OCI-LY7 (cell line): ENCODE measurements around the gene LCE1B.

Experiments
- EZH2phosphoT487 ChIP-seq: fragments of 200-600 bp; sonication (generic); IDR thresholded peaks from 2 replicates; pipeline ENCODE4 v1.6.1; 2018; ENCODE audit warnings: low read depth, borderline replicate concordance, mild to moderate bottlenecking, mixed run types, antibody characterized with exemption, low read length, moderate library complexity, mixed read lengths
- TF ChIP-seq, protein P1 (sequence below): fragments of 200-600 bp; sonication (generic); conservative IDR thresholded peaks from 2 replicates; pipeline ENCODE4 v1.5.1; 2014; ENCODE audit warnings: mild to moderate bottlenecking, antibody characterized with exemption, low read length, moderate library complexity, mixed read lengths

DNA sequence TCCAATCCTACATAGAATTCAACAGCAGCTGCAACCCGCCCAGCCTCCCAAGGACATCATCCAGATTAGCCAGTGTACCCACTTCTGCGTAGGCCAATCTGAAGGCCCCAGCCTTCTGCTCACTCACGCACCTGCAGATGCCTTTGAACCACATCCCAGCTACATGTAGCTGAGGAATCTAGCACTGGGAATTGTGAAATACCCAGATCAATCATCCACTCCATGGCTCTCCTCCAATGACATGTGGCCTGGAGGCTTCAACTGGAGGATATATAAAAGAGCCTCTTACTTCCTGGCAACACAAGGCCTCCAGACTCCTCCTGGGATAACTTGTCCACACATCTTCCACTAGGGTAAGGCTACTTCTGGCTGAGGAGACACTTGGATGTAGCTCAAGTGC is 30.8 kb downstream of the LCE1B start, which contains the start of gene LCE6A:
- TF ChIP-seq, protein P1, sequence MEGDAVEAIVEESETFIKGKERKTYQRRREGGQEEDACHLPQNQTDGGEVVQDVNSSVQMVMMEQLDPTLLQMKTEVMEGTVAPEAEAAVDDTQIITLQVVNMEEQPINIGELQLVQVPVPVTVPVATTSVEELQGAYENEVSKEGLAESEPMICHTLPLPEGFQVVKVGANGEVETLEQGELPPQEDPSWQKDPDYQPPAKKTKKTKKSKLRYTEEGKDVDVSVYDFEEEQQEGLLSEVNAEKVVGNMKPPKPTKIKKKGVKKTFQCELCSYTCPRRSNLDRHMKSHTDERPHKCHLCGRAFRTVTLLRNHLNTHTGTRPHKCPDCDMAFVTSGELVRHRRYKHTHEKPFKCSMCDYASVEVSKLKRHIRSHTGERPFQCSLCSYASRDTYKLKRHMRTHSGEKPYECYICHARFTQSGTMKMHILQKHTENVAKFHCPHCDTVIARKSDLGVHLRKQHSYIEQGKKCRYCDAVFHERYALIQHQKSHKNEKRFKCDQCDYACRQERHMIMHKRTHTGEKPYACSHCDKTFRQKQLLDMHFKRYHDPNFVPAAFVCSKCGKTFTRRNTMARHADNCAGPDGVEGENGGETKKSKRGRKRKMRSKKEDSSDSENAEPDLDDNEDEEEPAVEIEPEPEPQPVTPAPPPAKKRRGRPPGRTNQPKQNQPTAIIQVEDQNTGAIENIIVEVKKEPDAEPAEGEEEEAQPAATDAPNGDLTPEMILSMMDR = no peak
- no peak for TF ChIP-seq EZH2phosphoT487
